T-cell (primary cell): Measurements from ENCODE around the gene TSPEAR. TPM values are rescaled to one million over a fixed set of nuclear protein-coding genes. Genes with fewer than 3 reads are reported as not detected.
"Not testable (repeated sequence)": the region's sequence is repeated elsewhere in the genome, so short reads cannot be mapped to it uniquely, and the experiment has no call there.

Source experiments
- ATAC-seq, 4 experiments: fragments of 200-7000 bp in 3 of 4; fragments of 150-1000 bp in 1 of 4; cut with Tn5 transposase; replicated peaks in 1 of 4; 1 replicate in 3 of 4; 2 replicates in 1 of 4; pipeline ENCODE4 v1.10.0; 2021; ENCODE audit warnings: moderate library complexity in 3 of 4, mild to moderate bottlenecking in 2 of 4, moderate number of reproducible peaks in 1 of 4
- CTCF ChIA-PET, 2 donors: fragments of 300-600 bp; sonication (Branson Sonifier 250); formaldehyde crosslinking; loops; one replicate each; lab custom pipeline; 2022; ENCODE audit warnings: antibody characterized with exemption in 2 of 2; lab: Charles Lee
- POLR2A ChIA-PET, 2 donors: fragments of 300-600 bp; sonication (Branson Sonifier 250); formaldehyde crosslinking; loops; one replicate each; lab custom pipeline; 2022; ENCODE audit warnings: antibody characterized with exemption in 2 of 2; lab: Charles Lee
- DNase-seq, 35 experiments: peaks; one replicate each; pipeline versions ENCODE4 v3.0.0 to v3.0.0-alpha.2; 2013 to 2023
- H3K27ac ChIP-seq: one replicate; pipeline ENCODE4 v1.5.1; 2013; ENCODE audit warnings: low read length
- H3K27me3 ChIP-seq, 2 experiments: replicated peaks in 1 of 2; 1 replicate in 1 of 2; 2 replicates in 1 of 2; pipeline versions ENCODE4 v1.6.1 to v1.7.0; 2013; ENCODE audit warnings: low read length in 1 of 2, mixed read lengths in 1 of 2; ENCODE audit not compliant: control insufficient read depth in 2 of 2, insufficient read depth in 2 of 2; ENCODE audit errors: extremely low read depth in 1 of 2
- H3K36me3 ChIP-seq, 2 donors: 1 replicate in 1 of 2; 2 replicates in 1 of 2; pipeline versions ENCODE4 v1.6.1 to v1.7.0; 2013; ENCODE audit warnings: low read length in 1 of 2; ENCODE audit not compliant: control insufficient read depth in 2 of 2, insufficient read depth in 1 of 2; ENCODE audit errors: extremely low read depth in 1 of 2
- H3K4me1 ChIP-seq, 2 experiments: 1 replicate in 1 of 2; 2 replicates in 1 of 2; pipeline versions ENCODE4 v1.6.1 to v1.7.0; 2013; ENCODE audit warnings: low read length in 2 of 2, mixed read lengths in 1 of 2; ENCODE audit not compliant: insufficient read depth in 2 of 2, control insufficient read depth in 1 of 2; ENCODE audit errors: extremely low read depth in 1 of 2
- H3K4me3 ChIP-seq, 2 donors: 1 replicate in 1 of 2; 2 replicates in 1 of 2; pipeline versions ENCODE4 v1.5.1 to v1.7.0; 2013; ENCODE audit warnings: mild to moderate bottlenecking in 2 of 2, low read length in 1 of 2, moderate library complexity in 1 of 2; ENCODE audit not compliant: control insufficient read depth in 1 of 2; ENCODE audit errors: extremely low read depth in 1 of 2
- H3K9me3 ChIP-seq: 2 replicates; pipeline ENCODE4 v1.7.0; 2013
- H3K27ac Mint-ChIP-seq, 2 donors: one replicate each; pipeline ENCODE4 v1.8.0; 2020 to 2021; ENCODE audit warnings: mild to moderate bottlenecking in 2 of 2, mixed read lengths in 2 of 2
- H3K27me3 Mint-ChIP-seq, 2 donors: one replicate each; pipeline ENCODE4 v1.8.0; 2021 to 2022; ENCODE audit warnings: mixed read lengths in 2 of 2
- H3K36me3 Mint-ChIP-seq: one replicate; pipeline ENCODE4 v1.8.0; 2021; ENCODE audit warnings: mixed read lengths
- H3K4me1 Mint-ChIP-seq, 3 donors: one replicate each; pipeline ENCODE4 v1.8.0; 2020 to 2022; ENCODE audit warnings: mixed read lengths in 3 of 3, mild to moderate bottlenecking in 1 of 3
- H3K4me3 Mint-ChIP-seq, 3 donors: one replicate each; pipeline ENCODE4 v1.8.0; 2020 to 2022; ENCODE audit warnings: mild to moderate bottlenecking in 3 of 3, mixed read lengths in 3 of 3, moderate library complexity in 3 of 3
- H3K9me3 Mint-ChIP-seq, 3 donors: one replicate each; pipeline ENCODE4 v1.8.0; 2020 to 2022; ENCODE audit warnings: mixed read lengths in 3 of 3
- WGBS: methylation state at CpG from one replicate; pipeline ENCODE4 v1.1.5; 2013; ENCODE audit warnings: missing lambda C conversion rate; ENCODE audit not compliant: insufficient coverage; 5-methylcytosine and 5-hydroxymethylcytosine counted together
- total RNA-seq, 35 experiments: library from RNA in 6 of 35; stranded (reverse) in 6 of 35; fragments of 120-200 nt in 1 of 35; gene quantifications; one replicate each; pipeline versions ENCODE4 v1.2.1 to v1.2.4 and lab custom pipeline; 2013 to 2026

Gene TSPEAR
- total RNA-seq, 5 donors from 2014 or later (not counting 1 experiment from before 2014, with no cell fraction given): not detected

GRCh38 chr21:44594406-44594916 is 116.9 kb downstream of the TSPEAR start:
- WGBS: 85% methylated on average over 8 of the region's 12 CpGs
- no peak overlapping the region for H3K27ac ChIP-seq
- peaks cover 5 to 10% (median 6%) of the 10 kb centered on the region in 3 donors for H3K9me3 Mint-ChIP-seq
- peaks cover 0 to 2% (median 0%) of the 10 kb centered on the region in 3 donors for H3K4me1 Mint-ChIP-seq
- POLR2A ChIA-PET: no interaction called here
- H3K4me3 ChIP-seq: no peak overlapping the region
- DNase-seq (no peak), ATAC-seq (no peak)
- H3K27me3 ChIP-seq: peaks cover 0 to 22% of the 10 kb centered on the region in 2 experiments
- H3K36me3 Mint-ChIP-seq: peaks cover 3% of the 10 kb centered on the region
- CTCF ChIA-PET: no interaction called here
- no peak overlapping the region for H3K4me3 Mint-ChIP-seq
- peaks cover 0 to 2% of the 10 kb centered on the region in 2 experiments for H3K4me1 ChIP-seq
- no peak overlapping the region for H3K27ac Mint-ChIP-seq
- no peaks in the 10 kb centered on the region for H3K9me3 ChIP-seq
- H3K27me3 Mint-ChIP-seq: peaks cover 3 to 13% of the 10 kb centered on the region in 2 donors
- no peaks in the 10 kb centered on the region for H3K36me3 ChIP-seq

- Mint-ChIP-seq H3K9me3 (peaks cover 4 to 9% (median 4%) of the 10 kb centered on the region in 3 donors), H3K4me1 (peaks cover 0 to 2% (median 0%) of the 10 kb centered on the region in 3 donors), H3K36me3 (peaks cover 2% of the 10 kb centered on the region), H3K27me3 (peaks cover 3 to 16% of the 10 kb centered on the region in 2 donors), H3K4me3 (no peak overlapping the region), H3K27ac (no peak overlapping the region)
- DNase-seq (no peak), ATAC-seq (no peak)
- Histone ChIP-seq H3K4me1 (peaks cover 0 to 2% of the 10 kb centered on the region in 2 experiments), H3K27ac (no peak overlapping the region), H3K4me3 (no peak overlapping the region), H3K27me3 (peaks cover 0 to 25% of the 10 kb centered on the region in 2 experiments), H3K36me3 (no peaks in the 10 kb centered on the region), H3K9me3 (no peaks in the 10 kb centered on the region)
- ChIA-PET CTCF (interaction anchor here in 1 of 2 donors (0.5 kb wide), 1 partner anchor 37 kb away, joined by 4 read pairs; no protein-coding TSS in a partner anchor), POLR2A (no interaction called here)
- 86% methylated on average over 17 of the region's 20 CpGs for WGBS
These were observed 117.6 kb downstream of the TSPEAR start for GRCh38 chr21:44593598-44594405.

- Mint-ChIP-seq H3K36me3 (no peaks in the 10 kb centered on the region), H3K4me1 (peaks cover 0 to 2% (median 0%) of the 10 kb centered on the region in 3 donors), H3K27ac (no peak within 1 kb of the TSS), H3K9me3 (no peaks in the 10 kb centered on the region), H3K27me3 (peaks cover 3 to 21% of the 10 kb centered on the region in 2 donors), H3K4me3 (no peak within 1 kb of the TSS)
- peak in 1 of 35 experiments; percentile 20 for DNase-seq
- H3K4me1 ChIP-seq: peaks cover 0 to 2% of the 10 kb centered on the region in 2 experiments
- no peak within 1 kb of the TSS for H3K4me3 ChIP-seq
- CTCF ChIA-PET: interaction anchor here in 1 of 2 donors (0.5 kb wide), 1 partner anchor 36 kb away, joined by 4 read pairs; no protein-coding TSS in a partner anchor
- no peak within 1 kb of the TSS for H3K27ac ChIP-seq
- no peaks in the 10 kb centered on the region for H3K9me3 ChIP-seq
- WGBS: 70% methylated on average over 23 of the region's 33 CpGs
- POLR2A ChIA-PET: no interaction called here
- H3K27me3 ChIP-seq: peaks cover 0 to 25% of the 10 kb centered on the region in 2 experiments
- ATAC-seq: no peak
- no peaks in the 10 kb centered on the region for H3K36me3 ChIP-seq
These were observed 118.7 kb downstream of the TSPEAR start, which contains the start of gene KRTAP10-6 for GRCh38 chr21:44592446-44593311. TSS of gene KRTAP10-6 (minus strand) at chr21:44592505. CDS start at chr21:44592484, 21 bp downstream.

GRCh38 chr21:44591801-44592130 is 119.6 kb downstream of the TSPEAR start:
- H3K36me3 Mint-ChIP-seq, ATAC-seq, DNase-seq, POLR2A ChIA-PET, H3K4me3 ChIP-seq, H3K27ac Mint-ChIP-seq, H3K27ac ChIP-seq, H3K36me3 ChIP-seq, H3K4me1 ChIP-seq, H3K9me3 ChIP-seq, CTCF ChIA-PET, H3K4me3 Mint-ChIP-seq, H3K4me1 Mint-ChIP-seq, H3K9me3 Mint-ChIP-seq: not testable (repeated sequence)
- H3K27me3 ChIP-seq: peaks cover 0 to 25% of the 10 kb centered on the region in 2 experiments
- no CpG with 5 or more reads among the region's 4 CpGs for WGBS
- H3K27me3 Mint-ChIP-seq: peaks cover 4 to 26% of the 10 kb centered on the region in 2 donors

DNA sequence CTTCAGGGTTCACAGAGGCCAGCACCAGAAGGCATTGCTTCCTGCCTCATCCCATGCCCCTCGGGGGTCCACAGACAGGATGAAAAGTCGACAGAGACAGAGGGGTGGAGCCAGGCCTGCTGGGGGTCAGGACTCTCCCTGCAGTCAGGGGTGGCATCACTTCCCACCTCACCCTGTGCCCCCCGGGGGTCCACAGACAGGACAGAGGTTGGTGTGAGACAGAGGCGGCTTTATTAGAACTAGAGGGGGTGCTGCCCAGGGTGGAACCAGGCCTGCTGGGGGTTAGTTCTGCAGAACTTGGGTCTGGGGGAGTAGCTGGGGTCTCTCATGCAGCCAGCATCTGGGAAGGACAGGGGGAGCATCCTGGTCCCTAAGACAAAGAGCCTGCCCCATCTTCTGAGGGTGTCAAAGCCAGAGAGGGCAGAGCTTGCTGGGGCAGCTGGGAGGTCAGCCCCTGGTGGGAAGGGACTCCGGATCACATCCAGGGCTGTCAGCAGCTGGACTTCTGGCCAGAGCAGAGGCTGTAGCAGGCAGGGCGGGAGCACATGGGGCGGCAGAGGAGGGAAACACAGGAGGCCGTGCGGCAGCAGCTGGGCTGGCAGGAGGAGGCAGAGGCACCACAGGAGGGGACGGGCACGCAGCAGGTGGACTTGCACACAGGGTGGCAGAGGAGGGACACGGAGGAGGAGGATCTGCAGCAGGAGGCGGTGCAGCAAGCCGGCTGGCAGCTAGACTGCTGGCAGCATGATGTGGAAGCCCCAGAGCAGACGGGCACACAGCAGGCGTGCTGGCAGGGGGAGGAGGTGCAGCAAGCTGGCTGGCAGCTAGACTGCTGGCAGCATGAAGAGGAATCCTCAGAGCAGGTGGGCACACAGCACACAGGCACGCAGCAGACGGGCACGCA is 120.2 kb downstream of the TSPEAR start:
- H3K4me3 Mint-ChIP-seq, H3K36me3 Mint-ChIP-seq, ATAC-seq, H3K27ac Mint-ChIP-seq, H3K27ac ChIP-seq, H3K4me3 ChIP-seq, H3K4me1 ChIP-seq, H3K9me3 Mint-ChIP-seq, H3K9me3 ChIP-seq, CTCF ChIA-PET, H3K4me1 Mint-ChIP-seq, H3K36me3 ChIP-seq, POLR2A ChIA-PET: not testable (repeated sequence)
- peak in 1 of 35 experiments; percentile 17 for DNase-seq
- H3K27me3 ChIP-seq: peaks cover 0 to 30% of the 10 kb centered on the region in 2 experiments
- WGBS: 95% methylated on average over 9 of the region's 19 CpGs
- H3K27me3 Mint-ChIP-seq: peaks cover 8 to 32% of the 10 kb centered on the region in 2 donors
